ENCODE data around the gene SIRT5.

GRCh38 chr6:13528777-13529343 lies 45.5 kb upstream of the SIRT5 start:
- TF ChIP-seq CTCF (IDR thresholded peaks at IDR 0.05; ENCODE audit: low read depth, low read length), result no peak
- TF ChIP-seq EZH2phosphoT487 (IDR thresholded peaks at IDR 0.05; ENCODE audit: low read depth), result no peak

Measured in OCI-LY3 (cell line).